Measurements from ENCODE around the gene GPX4. TPM values are rescaled to one million over a fixed set of nuclear protein-coding genes. Genes with fewer than 3 reads are reported as not detected.

Gene GPX4
- total and polyA plus RNA-seq, 12 donors: 244 to 487 (median 316) TPM

DNA sequence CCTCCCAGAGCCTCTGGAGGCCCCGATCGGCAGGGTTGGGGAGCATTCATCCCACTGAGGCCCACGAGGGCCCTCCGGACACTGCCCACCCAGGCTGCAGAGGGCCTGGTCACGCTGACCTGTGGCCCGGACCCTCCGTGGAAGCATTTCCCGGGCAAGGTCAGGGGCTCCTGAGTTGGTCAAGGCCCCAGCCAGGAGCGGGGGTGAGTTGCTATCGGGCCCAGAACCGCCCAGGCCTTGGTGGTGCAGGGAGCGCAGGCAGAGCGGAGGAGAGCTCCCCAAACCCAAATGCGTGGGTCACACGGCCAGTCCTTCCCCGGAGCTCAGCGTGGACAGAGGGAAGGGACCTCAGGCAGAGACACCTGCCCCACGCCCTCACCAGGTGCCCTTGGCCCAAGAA lies 25.7 kb downstream of the GPX4 start:
- peaks cover 13 to 73% (median 31%) of the 10 kb centered on the region in 9 donors for H3K4me1 ChIP-seq
- ATAC-seq: no peak
- no peak for DNase-seq
- H3K9me3 ChIP-seq: no peaks in the 10 kb centered on the region
- H3K4me3 ChIP-seq: peak overlapping the region in 1 of 10 donors; percentile 74
- TF ChIP-seq, protein P1, sequence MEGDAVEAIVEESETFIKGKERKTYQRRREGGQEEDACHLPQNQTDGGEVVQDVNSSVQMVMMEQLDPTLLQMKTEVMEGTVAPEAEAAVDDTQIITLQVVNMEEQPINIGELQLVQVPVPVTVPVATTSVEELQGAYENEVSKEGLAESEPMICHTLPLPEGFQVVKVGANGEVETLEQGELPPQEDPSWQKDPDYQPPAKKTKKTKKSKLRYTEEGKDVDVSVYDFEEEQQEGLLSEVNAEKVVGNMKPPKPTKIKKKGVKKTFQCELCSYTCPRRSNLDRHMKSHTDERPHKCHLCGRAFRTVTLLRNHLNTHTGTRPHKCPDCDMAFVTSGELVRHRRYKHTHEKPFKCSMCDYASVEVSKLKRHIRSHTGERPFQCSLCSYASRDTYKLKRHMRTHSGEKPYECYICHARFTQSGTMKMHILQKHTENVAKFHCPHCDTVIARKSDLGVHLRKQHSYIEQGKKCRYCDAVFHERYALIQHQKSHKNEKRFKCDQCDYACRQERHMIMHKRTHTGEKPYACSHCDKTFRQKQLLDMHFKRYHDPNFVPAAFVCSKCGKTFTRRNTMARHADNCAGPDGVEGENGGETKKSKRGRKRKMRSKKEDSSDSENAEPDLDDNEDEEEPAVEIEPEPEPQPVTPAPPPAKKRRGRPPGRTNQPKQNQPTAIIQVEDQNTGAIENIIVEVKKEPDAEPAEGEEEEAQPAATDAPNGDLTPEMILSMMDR (IDR thresholded peaks at IDR 0.05): no peak
- H3K36me3 ChIP-seq: peaks cover 0 to 63% (median 10%) of the 10 kb centered on the region in 9 donors
- 95 to 98% methylated on average over 18 of the region's 18 CpGs for WGBS, 2 donors
- no peaks in the 10 kb centered on the region for H3K27me3 ChIP-seq
- peak overlapping the region in 1 of 10 donors; percentile 96 for H3K27ac ChIP-seq
- intact Hi-C loops (cut with DNase I): loop anchor here in 1 of 10 donors (10.0 kb wide), 1 partner anchor 45 kb away; the partner anchor contains the start of gene SBNO2

DNA sequence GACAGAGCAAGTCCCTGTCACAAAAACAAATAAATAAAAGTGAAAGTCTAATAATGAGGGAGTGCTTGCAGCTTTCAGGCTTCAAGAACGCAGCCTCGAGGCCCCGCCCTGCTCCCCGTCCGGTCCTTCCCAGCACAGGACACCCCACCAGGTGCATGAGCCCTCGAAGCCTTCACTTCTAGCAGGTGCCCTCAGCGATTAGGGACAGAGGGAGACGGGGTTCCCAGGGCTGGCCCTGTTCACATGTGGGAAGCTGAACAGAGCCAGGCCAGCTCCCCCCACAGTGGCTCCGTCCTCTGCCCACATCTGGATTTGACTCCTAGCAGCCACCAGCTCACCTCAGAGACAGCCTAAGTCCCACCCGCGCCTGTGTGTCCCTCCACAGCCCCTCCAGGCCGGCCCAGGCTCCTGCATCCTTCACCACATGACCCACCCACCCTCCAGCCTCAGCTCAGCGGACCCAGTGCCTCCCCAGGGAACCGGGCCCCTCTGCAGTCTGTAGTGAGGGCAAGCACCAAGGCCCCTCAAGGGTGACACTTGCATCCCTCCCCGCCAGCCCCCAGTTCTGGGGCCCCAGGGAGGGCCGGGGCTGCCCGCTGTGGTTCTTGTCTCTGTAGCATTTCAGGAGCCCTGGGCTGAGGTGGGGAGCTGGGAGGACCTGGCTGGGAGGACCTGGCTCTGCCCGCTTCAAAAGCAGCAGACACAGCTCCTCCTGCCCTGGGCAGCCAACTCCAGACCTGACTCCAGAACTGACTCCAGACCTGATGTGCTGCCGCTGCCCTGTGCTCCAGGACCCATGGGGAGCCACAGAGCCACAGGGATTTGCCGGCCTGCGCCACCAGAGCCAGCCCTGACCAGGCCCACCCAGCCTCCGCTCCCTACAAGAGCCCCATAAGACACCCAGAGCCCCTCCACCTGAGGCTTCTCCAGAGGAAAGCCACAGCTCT lies 27.2 kb downstream of the GPX4 start:
- intact Hi-C loops (cut with DNase I): loop anchor here in 5 of 10 donors (5.0 kb wide), 2 partner anchors 41 to 61 kb away; partner anchors contain the start of gene SBNO2 (in 5 of the 5)
- H3K27me3 ChIP-seq: no peaks in the 10 kb centered on the region
- WGBS, 2 donors: 66 to 77% methylated on average over 22 of the region's 22 CpGs
- TF ChIP-seq, protein P1 (IDR thresholded peaks at IDR 0.05): no peak
- peaks cover 0 to 55% (median 9%) of the 10 kb centered on the region in 9 donors for H3K36me3 ChIP-seq
- H3K4me1 ChIP-seq: peaks cover 13 to 84% (median 35%) of the 10 kb centered on the region in 9 donors
- DNase-seq (no peak), ATAC-seq (peak in 5 of 8 donors; percentile 0 to 9 (median 5))
- peak overlapping the region; percentile 54 to 88 (median 76) for H3K4me3 ChIP-seq
- no peaks in the 10 kb centered on the region for H3K9me3 ChIP-seq
- H3K27ac ChIP-seq: peak overlapping the region; percentile 82 to 98 (median 92)

DNA sequence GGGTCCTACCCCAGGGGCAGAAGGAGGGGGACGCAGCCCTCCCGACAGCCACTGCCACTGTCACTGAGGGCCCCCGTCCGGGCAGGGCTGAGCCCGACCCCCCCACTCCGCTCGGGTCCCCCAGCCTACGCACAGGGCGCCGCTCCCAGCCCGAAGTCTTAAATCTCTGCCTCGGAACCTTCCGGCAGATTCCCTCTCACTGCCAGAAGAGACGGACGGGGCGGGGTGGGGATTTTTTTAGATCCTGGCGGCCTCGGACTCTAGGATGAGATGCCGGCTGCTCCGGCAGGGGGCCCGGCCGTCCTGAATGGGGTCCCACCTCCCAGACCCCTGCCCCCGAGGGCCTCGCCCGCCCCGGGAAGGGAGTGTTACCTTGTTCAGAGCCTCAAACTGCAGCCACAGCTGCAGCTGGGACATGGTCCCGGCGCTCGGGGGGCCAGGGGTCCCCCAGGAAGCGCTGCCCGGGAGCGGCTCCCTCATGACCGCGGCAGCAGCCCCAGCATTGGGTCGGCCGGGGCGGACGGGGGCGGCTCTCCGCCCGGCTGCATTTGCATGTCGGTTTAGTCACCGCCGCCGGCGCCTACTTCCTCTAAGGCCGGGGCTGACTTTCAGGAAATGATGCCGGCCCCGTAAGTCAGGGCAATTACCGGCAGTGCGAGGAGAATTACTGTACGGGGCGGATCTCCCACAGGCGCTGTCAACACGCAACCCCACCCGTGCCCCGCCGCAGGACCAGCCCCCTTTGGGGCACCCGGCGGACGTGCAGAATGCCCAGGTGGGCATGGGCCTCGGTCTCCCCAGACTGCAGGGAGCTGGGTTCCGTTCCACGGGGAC lies 28.1 kb downstream of the GPX4 start:
- H3K36me3 ChIP-seq: peaks cover 0 to 55% (median 5%) of the 10 kb centered on the region in 9 donors
- peak overlapping the region; percentile 54 to 88 (median 76) for H3K4me3 ChIP-seq
- TF ChIP-seq, protein P1 (IDR thresholded peaks at IDR 0.05): peak in 4 of 9 donors; percentile 18 to 47 (median 38)
- H3K4me1 ChIP-seq: peaks cover 13 to 84% (median 41%) of the 10 kb centered on the region in 9 donors
- intact Hi-C loops (cut with DNase I): loop anchor here in 5 of 10 donors (2.0 to 5.0 kb wide), 3 partner anchors 19 to 60 kb away; partner anchors contain the start of gene SBNO2 (in 5 of the 5)
- no peaks in the 10 kb centered on the region for H3K9me3 ChIP-seq
- H3K27ac ChIP-seq: peak overlapping the region; percentile 82 to 98 (median 92)
- 3 to 4% methylated on average over 64 of the region's 64 CpGs for WGBS, 2 donors
- ATAC-seq (peak; percentile 77 to 89 (median 86)), DNase-seq (peak; percentile 83 to 88)
- no peaks in the 10 kb centered on the region for H3K27me3 ChIP-seq

Measured in heart right ventricle (tissue), 16 donors.